HK-2 (cell line): ENCODE results near the gene TBX21.
"Not testable (repeated sequence)": the region's sequence is repeated elsewhere in the genome, so short reads cannot be mapped to it uniquely, and the experiment has no call there.

Experiments
- DNase-seq: peaks from one replicate; pipeline ENCODE4 v3.0.0-alpha.2; 2018; ENCODE audit not compliant: unreplicated experiment

The TBX21 gene

GRCh38 chr17:47732399-47733046, 513 bp upstream of the TBX21 start:
- no peak for DNase-seq

GRCh38 chr17:47733674-47734410, 806 bp downstream of the TBX21 start:
- no peak for DNase-seq

- no peak for DNase-seq
Observed at GRCh38 chr17:47735139-47735464, 2.1 kb downstream of the TBX21 start.

GRCh38 chr17:47735536-47736011, 2.5 kb downstream of the TBX21 start:
- DNase-seq: no peak

- no peak for DNase-seq
Observed at GRCh38 chr17:47736501-47737495, 3.8 kb downstream of the TBX21 start.

GRCh38 chr17:47738178-47738577, 5.1 kb downstream of the TBX21 start:
- no peak for DNase-seq

- DNase-seq: no peak
Observed at GRCh38 chr17:47739150-47739549, 6.1 kb downstream of the TBX21 start.

- DNase-seq: not testable (repeated sequence)
Observed at GRCh38 chr17:47739945-47740344, 6.9 kb downstream of the TBX21 start.

- DNase-seq: no peak
Observed at GRCh38 chr17:47741109-47741792, 8.2 kb downstream of the TBX21 start.

GRCh38 chr17:47741793-47742145, 8.7 kb downstream of the TBX21 start:
- no peak for DNase-seq

GRCh38 chr17:47742319-47743181, 9.5 kb downstream of the TBX21 start:
- DNase-seq: peak; percentile 54

GRCh38 chr17:47744168-47745036, 11.4 kb downstream of the TBX21 start:
- no peak for DNase-seq

GRCh38 chr17:47745037-47745380, 12.0 kb downstream of the TBX21 start:
- DNase-seq: no peak

GRCh38 chr17:47751471-47751870, 18.4 kb downstream of the TBX21 start:
- DNase-seq: no peak

- no peak for DNase-seq
Observed at GRCh38 chr17:47757386-47757785, 24.4 kb downstream of the TBX21 start.

- no peak for DNase-seq
Observed at GRCh38 chr17:47760409-47761140, 27.5 kb downstream of the TBX21 start.

- no peak for DNase-seq
Observed at GRCh38 chr17:47762728-47763127, 29.7 kb downstream of the TBX21 start.

GRCh38 chr17:47763913-47764582, 31.0 kb downstream of the TBX21 start:
- no peak for DNase-seq

- not testable (repeated sequence) for DNase-seq
Observed at GRCh38 chr17:47773649-47774048, 40.6 kb downstream of the TBX21 start.
